Right renal pelvis (tissue), 4 donors: ENCODE measurements around the gene B4GALNT3. TPM values are rescaled to one million over a fixed set of nuclear protein-coding genes. Genes with fewer than 3 reads are reported as not detected.
"Not testable (repeated sequence)": the region's sequence is repeated elsewhere in the genome, so short reads cannot be mapped to it uniquely, and the experiment has no call there.

Experiments used
- DNase-seq, 4 donors: peaks; one replicate each; pipeline ENCODE4 v3.0.0-alpha.2; 2013; ENCODE audit warnings: low read depth in 4 of 4, low spot score in 3 of 4, missing footprints in 1 of 4
- polyA plus RNA-seq, 4 donors: library from polyadenylated mRNA; unstranded; fragments of 120-200 nt; gene quantifications; one replicate each; pipeline ENCODE4 v1.2.1, GENCODE V29; 2013; ENCODE audit not compliant: insufficient read length in 4 of 4

Gene B4GALNT3
- polyA plus RNA-seq, 4 donors, result 14.3 to 16.7 (median 15.7) TPM

GRCh38 chr12:570921-571794, 111.4 kb downstream of the B4GALNT3 start:
- no peak for DNase-seq

- DNase-seq, result no peak
These were observed 112.2 kb downstream of the B4GALNT3 start for GRCh38 chr12:571795-572531.

- no peak for DNase-seq
These were observed 112.8 kb downstream of the B4GALNT3 start for GRCh38 chr12:572532-572899.

GRCh38 chr12:573232-573631, 113.5 kb downstream of the B4GALNT3 start:
- DNase-seq, result no peak

GRCh38 chr12:574475-575128, 114.9 kb downstream of the B4GALNT3 start:
- no peak for DNase-seq

GRCh38 chr12:575129-575502, 115.4 kb downstream of the B4GALNT3 start:
- DNase-seq, result no peak

- peak in 2 of 4 donors; percentile 57 to 70 for DNase-seq
These were observed 116.3 kb downstream of the B4GALNT3 start for GRCh38 chr12:575948-576614.

- DNase-seq, result no peak
These were observed 116.9 kb downstream of the B4GALNT3 start for GRCh38 chr12:576615-577110.

- not testable (repeated sequence) for DNase-seq
These were observed 118.4 kb downstream of the B4GALNT3 start for GRCh38 chr12:577994-578747.

- no peak for DNase-seq
These were observed 119.1 kb downstream of the B4GALNT3 start for GRCh38 chr12:578748-579419.

- DNase-seq, result no peak
These were observed 119.8 kb downstream of the B4GALNT3 start for GRCh38 chr12:579420-580110.

- no peak for DNase-seq
These were observed 121.1 kb downstream of the B4GALNT3 start for GRCh38 chr12:580813-581212.

- DNase-seq, result no peak
These were observed 121.6 kb downstream of the B4GALNT3 start for GRCh38 chr12:581321-581720.

- DNase-seq, result no peak
These were observed 122.0 kb downstream of the B4GALNT3 start for GRCh38 chr12:581746-582145.

- no peak for DNase-seq
These were observed 123.6 kb downstream of the B4GALNT3 start for GRCh38 chr12:583251-583869.

GRCh38 chr12:585062-586061, 125.6 kb downstream of the B4GALNT3 start:
- no peak for DNase-seq
